SK-N-SH (cell line): ENCODE results near the gene EXOC2. TPM values are rescaled to one million over a fixed set of nuclear protein-coding genes. Genes with fewer than 3 reads are reported as not detected.

ENCODE experiments used
- CTCF ChIA-PET: fragments of 300-600, 350-600 bp; formaldehyde crosslinking; extraction: SDS; loops from one replicate; lab custom pipeline; 2021; lab: Yijun Ruan, JAX
- POLR2A ChIA-PET: fragments of 350-600 bp; sonication (Branson Sonifier 250); formaldehyde crosslinking; extraction: SDS; loops from one replicate; lab custom pipeline; 2020; ENCODE audit warnings: antibody characterized with exemption, inconsistent platforms; lab: Yijun Ruan, JAX
- DNase-seq: peaks from one replicate; pipeline ENCODE4 v3.0.0; 2012
- H2AFZ ChIP-seq: fragments of 200-600 bp; sonication (generic); 2 replicates; pipeline ENCODE4 v1.8.1; 2016; ENCODE audit warnings: antibody characterized with exemption, mild to moderate bottlenecking, low read depth
- H3F3A ChIP-seq: fragments of 200-600 bp; sonication (generic); replicated peaks from 2 replicates; pipeline ENCODE3; 2016; ENCODE audit warnings: antibody characterized with exemption, mild to moderate bottlenecking; ENCODE audit not compliant: insufficient read depth
- H3K27ac ChIP-seq, 2 experiments: fragments of 200-500 bp in 1 of 2; fragments of 200-600 bp in 1 of 2; sonication (Bioruptor generic) in 1 of 2; sonication (generic), shearing (Covaris generic) in 1 of 2; 2 replicates each; pipeline versions ENCODE4 v1.5.1 to v1.6.1; 2014 to 2016; ENCODE audit warnings: low read depth in 2 of 2, inconsistent platforms in 1 of 2, low read length in 1 of 2, mild to moderate bottlenecking in 1 of 2, mixed read lengths in 1 of 2
- H3K27me3 ChIP-seq: fragments of 200-600 bp; sonication (generic), shearing (Covaris generic); 2 replicates; pipeline ENCODE4 v1.6.1; 2016; ENCODE audit warnings: mixed run types; ENCODE audit not compliant: insufficient read depth
- H3K36me3 ChIP-seq, 2 experiments: fragments of 200-500 bp in 1 of 2; fragments of 200-600 bp in 1 of 2; sonication (Bioruptor generic) in 1 of 2; sonication (generic) in 1 of 2; replicated peaks in 1 of 2; 2 replicates each; pipeline versions ENCODE3 to v1.5.1; 2014 to 2016; ENCODE audit warnings: low read length in 1 of 2, mild to moderate bottlenecking in 1 of 2; ENCODE audit not compliant: insufficient read depth in 2 of 2, control insufficient read depth in 1 of 2
- H3K4me1 ChIP-seq, 2 experiments: fragments of 200-500 bp in 1 of 2; fragments of 200-600 bp in 1 of 2; sonication (Bioruptor generic) in 1 of 2; sonication (generic), shearing (Covaris generic) in 1 of 2; 2 replicates each; pipeline versions ENCODE4 v1.5.1 to v1.6.1; 2014 to 2016; ENCODE audit warnings: low read depth in 1 of 2, low read length in 1 of 2, mixed run types in 1 of 2; ENCODE audit not compliant: insufficient read depth in 2 of 2, control insufficient read depth in 1 of 2
- H3K4me2 ChIP-seq: fragments of 200-600 bp; sonication (generic), shearing (Covaris generic); 2 replicates; pipeline ENCODE4 v1.6.1; 2017; ENCODE audit warnings: mixed run types
- H3K4me3 ChIP-seq, 2 experiments: fragments of 200-500 bp in 1 of 2; fragments of 200-600 bp in 1 of 2; sonication (Bioruptor generic) in 1 of 2; sonication (generic), shearing (Covaris generic) in 1 of 2; 2 replicates each; pipeline versions ENCODE4 v1.5.1 to v1.8.1; 2014 to 2016; ENCODE audit warnings: low read depth in 2 of 2, inconsistent platforms in 1 of 2, low read length in 1 of 2, mild to moderate bottlenecking in 1 of 2, mixed read lengths in 1 of 2, moderate library complexity in 1 of 2
- H3K79me2 ChIP-seq: fragments of 200-600 bp; sonication (generic); 2 replicates; pipeline ENCODE4 v1.8.1; 2017; ENCODE audit warnings: mild to moderate bottlenecking; ENCODE audit not compliant: insufficient read depth
- H3K9ac ChIP-seq: fragments of 200-600 bp; sonication (generic); 2 replicates; pipeline ENCODE4 v1.6.1; 2017; ENCODE audit warnings: mixed run types
- H3K9me2 ChIP-seq: fragments of 200-600 bp; sonication (generic); 2 replicates; pipeline ENCODE4 v1.6.1; 2017; ENCODE audit warnings: mixed run types
- H3K9me3 ChIP-seq: fragments of 200-600 bp; sonication (generic); 2 replicates; pipeline ENCODE4 v1.6.1; 2017; ENCODE audit warnings: mixed run types, mild to moderate bottlenecking, moderate library complexity
- H4K20me1 ChIP-seq: fragments of 200-600 bp; sonication (generic); 2 replicates; pipeline ENCODE4 v1.6.1; 2017; ENCODE audit warnings: mild to moderate bottlenecking, mixed run types; ENCODE audit not compliant: insufficient read depth
- CTCF ChIP-seq: fragments of 200-600 bp; sonication (generic); IDR thresholded peaks from 2 replicates; pipeline ENCODE4 v1.6.1; 2017; ENCODE audit warnings: antibody characterized with exemption, mild to moderate bottlenecking, moderate library complexity
- ELF1 ChIP-seq: IDR thresholded peaks from 2 replicates; pipeline ENCODE4 v1.4.0; 2012
- EP300 ChIP-seq, 2 experiments: IDR thresholded peaks; 2 replicates each; pipeline versions ENCODE4 v1.4.0 to v1.6.1; 2012; ENCODE audit warnings: borderline replicate concordance in 1 of 2, low read depth in 1 of 2, low read length in 1 of 2
- FOXJ3 ChIP-seq: sonication (generic); formaldehyde crosslinking; IDR thresholded peaks from 2 replicates; pipeline ENCODE4 v1.5.1; 2020; ENCODE audit warnings: mild to moderate bottlenecking, missing genetic modification reagents
- FOXM1 ChIP-seq: IDR thresholded peaks from 2 replicates; pipeline ENCODE4 v1.4.0; 2012; ENCODE audit warnings: low read depth, mild to moderate bottlenecking
- RAD21 ChIP-seq: IDR thresholded peaks from 2 replicates; pipeline ENCODE4 v1.6.1; 2012; ENCODE audit warnings: mild to moderate bottlenecking, low read length
- RFX5 ChIP-seq: IDR thresholded peaks from 2 replicates; pipeline ENCODE4 v1.6.1; 2012; ENCODE audit warnings: mild to moderate bottlenecking, improper control_type of control experiment, low read length
- SMC3 ChIP-seq: IDR thresholded peaks from 2 replicates; pipeline ENCODE4 v1.6.1; 2012; ENCODE audit warnings: low read depth, low read length, improper control_type of control experiment
- TAF1 ChIP-seq: IDR thresholded peaks from 2 replicates; pipeline ENCODE4 v1.6.1; 2012; ENCODE audit warnings: low read depth, mild to moderate bottlenecking, low read length, moderate library complexity, borderline replicate concordance
- TCF12 ChIP-seq: IDR thresholded peaks from 2 replicates; pipeline ENCODE4 v1.4.0; 2012
- TEAD4 ChIP-seq: IDR thresholded peaks from 2 replicates; pipeline ENCODE4 v1.4.0; 2012; ENCODE audit warnings: mild to moderate bottlenecking, borderline replicate concordance; ENCODE audit not compliant: insufficient read depth
- USF1 ChIP-seq: IDR thresholded peaks from 2 replicates; pipeline ENCODE4 v1.4.0; 2012; ENCODE audit warnings: low read depth, borderline replicate concordance
- USF2 ChIP-seq: fragments of 150-350 bp; IDR thresholded peaks from 2 replicates; pipeline ENCODE4 v1.6.1; 2017; ENCODE audit warnings: antibody characterized with exemption, low read length, low read depth, borderline replicate concordance
- YY1 ChIP-seq: IDR thresholded peaks from 2 replicates; pipeline ENCODE4 v1.4.0; 2012; ENCODE audit warnings: low read depth, mild to moderate bottlenecking
- WGBS: methylation state at CpG from one replicate; pipeline ENCODE4 v1.1.6; 2017; ENCODE audit warnings: low lambda C conversion rate; 5-methylcytosine and 5-hydroxymethylcytosine counted together
- polyA plus RNA-seq, 3 experiments: library from polyadenylated mRNA; depleted of rRNA; stranded (reverse); fragments of >200 nt; gene quantifications; 2 replicates each; pipeline ENCODE4 v1.2.3, GENCODE V29; 2012

Gene EXOC2
- polyA plus RNA-seq, 1 of the 3 experiments (the other 2 are of a cell fraction) = 10.6 TPM

GRCh38 chr6:513961-514360 lies 179.0 kb downstream of the EXOC2 start (continued):
- TF ChIP-seq EP300 (IDR thresholded peaks at IDR 0.05; ENCODE audit: borderline replicate concordance in 1 of 2, low read depth in 1 of 2, low read length in 1 of 2) (no peak), TCF12 (no peak), RFX5 (no peak), YY1 (no peak)

- H3K4me1 ChIP-seq = no peaks in the 10 kb centered on the region; a peak in 1 of 4 replicates
- no peak for TF ChIP-seq USF2
- TF ChIP-seq FOXM1 = no peak
- no peak for TF ChIP-seq TEAD4
- no peak for TF ChIP-seq FOXJ3 (CRISPR knock-in tag)
- TF ChIP-seq TAF1 = no peak
- no peak for TF ChIP-seq USF1
- no peak for TF ChIP-seq ELF1
- TF ChIP-seq RFX5 = no peak
- no peak for TF ChIP-seq RAD21
- no peak for TF ChIP-seq CTCF
- no peak for TF ChIP-seq EP300 (IDR thresholded peaks at IDR 0.05; ENCODE audit: borderline replicate concordance in 1 of 2, low read depth in 1 of 2, low read length in 1 of 2)
- TF ChIP-seq SMC3 = no peak
- TF ChIP-seq, all 33 proteins: peak for 0
- Histone ChIP-seq H3K79me2 (no peaks in the 10 kb centered on the region), H3F3A (peaks cover 3% of the 10 kb centered on the region), H3K4me3 (no peak overlapping the region), H3K4me2 (no peak overlapping the region), H3K27me3 (no peaks in the 10 kb centered on the region), H3K36me3 (peaks cover 8 to 15% of the 10 kb centered on the region in 2 experiments), H3K9me3 (no peaks in the 10 kb centered on the region), H3K27ac (no peak overlapping the region), H4K20me1 (no peaks in the 10 kb centered on the region), H3K9ac (no peak overlapping the region), H2AFZ (no peak overlapping the region), H3K9me2 (no peaks in the 10 kb centered on the region)
- ChIA-PET POLR2A (no interaction called here), CTCF (no interaction called here)
- 94% methylated on average over 15 of the region's 15 CpGs for WGBS
- no peak for DNase-seq
Observed at GRCh38 chr6:513058-513457, 179.9 kb downstream of the EXOC2 start.
